AG09319 (cell line): ENCODE results near the gene CMC4.

Experiments used
- DNase-seq: peaks from one replicate; pipeline ENCODE4 v3.0.0-alpha.2; 2010; ENCODE audit warnings: low read depth; ENCODE audit errors: extremely low read depth
- CTCF ChIP-seq: IDR thresholded peaks from 2 replicates; pipeline ENCODE4 v1.5.1; 2011; ENCODE audit warnings: low read depth, mild to moderate bottlenecking, inconsistent platforms, low read length, moderate library complexity

The CMC4 gene

DNA sequence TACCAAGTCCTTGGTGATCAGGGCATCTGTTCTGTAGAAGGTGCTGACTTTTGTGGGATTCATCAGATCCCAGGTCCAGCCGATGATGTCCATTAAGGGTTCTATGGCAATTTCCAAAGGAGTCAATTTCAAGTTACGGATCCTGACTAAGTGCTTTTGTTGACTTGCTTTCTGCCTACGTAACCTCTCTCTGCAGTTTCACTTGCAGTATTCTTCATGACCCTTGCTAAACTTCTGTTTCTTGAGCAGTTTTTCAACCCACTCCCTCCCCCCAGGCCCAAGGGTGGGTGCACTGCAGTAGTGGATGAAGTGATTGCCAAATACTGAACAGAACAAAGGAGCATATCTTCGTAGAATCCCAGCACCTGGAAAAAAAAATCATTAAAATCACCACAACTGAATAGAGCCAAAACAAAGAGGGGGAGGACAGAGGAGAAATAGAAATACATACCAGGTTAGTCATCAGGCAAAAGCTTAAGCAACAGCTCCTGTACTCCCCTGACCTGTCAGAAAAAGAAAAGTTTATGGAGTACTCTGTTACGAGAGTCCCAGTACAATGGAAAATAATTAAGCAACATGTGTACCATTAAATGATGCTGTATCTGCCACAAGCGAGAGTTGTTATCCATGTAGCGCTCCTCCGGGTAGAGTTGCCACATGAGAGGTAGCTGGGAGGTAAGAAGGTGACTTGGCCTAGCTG lies 5.8 kb downstream of the CMC4 start:
- DNase-seq, result no peak
- no peak for TF ChIP-seq CTCF

GRCh38 chrX:155061760-155062159 lies 9.2 kb downstream of the CMC4 start:
- DNase-seq, result no peak
- no peak for TF ChIP-seq CTCF

- peak; percentile 30 for DNase-seq
- TF ChIP-seq CTCF, result peak; percentile 67
Observed at GRCh38 chrX:155056877-155057792, 13.8 kb downstream of the CMC4 start.

GRCh38 chrX:155056471-155056870 lies 14.5 kb downstream of the CMC4 start:
- TF ChIP-seq CTCF, result no peak
- no peak for DNase-seq

DNA sequence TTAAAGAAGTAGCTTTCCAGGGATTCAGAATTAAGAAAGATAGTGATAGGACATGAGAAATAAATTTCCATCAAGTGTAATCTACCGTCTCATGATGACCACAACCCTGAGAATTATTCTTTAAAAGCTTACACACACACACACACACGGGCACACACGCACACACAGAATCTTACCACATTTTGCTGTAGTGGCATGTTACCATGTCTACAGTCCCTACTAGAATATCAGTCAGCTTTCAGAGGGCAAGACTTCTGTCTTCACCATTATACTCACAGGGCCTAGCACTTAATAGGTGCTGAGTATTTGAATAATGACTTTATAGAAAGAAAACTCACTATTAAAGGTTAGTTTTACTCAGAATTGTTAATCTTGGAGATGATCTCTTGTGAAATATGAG lies 15.4 kb downstream of the CMC4 start:
- DNase-seq, result no peak
- TF ChIP-seq CTCF, result no peak

DNA sequence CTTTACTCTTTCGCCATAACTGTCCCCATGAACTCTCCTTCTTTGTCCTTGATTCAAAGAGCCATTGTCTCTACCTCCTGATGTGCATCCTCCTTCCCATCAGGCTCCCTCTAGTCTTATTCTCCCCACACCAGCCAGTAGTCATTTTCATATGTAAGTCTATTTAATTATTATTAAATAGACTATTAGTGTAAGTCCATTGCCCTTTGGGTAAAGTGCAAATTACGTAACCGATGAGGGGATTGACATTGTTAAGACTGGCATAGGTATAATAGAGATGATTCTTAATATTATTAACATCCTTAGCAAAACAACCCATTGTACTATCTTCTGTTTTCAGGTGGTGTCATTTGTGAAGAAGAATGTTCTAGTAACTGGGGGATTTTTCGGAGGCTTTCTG lies 16.7 kb downstream of the CMC4 start:
- DNase-seq, result no peak
- TF ChIP-seq CTCF, result no peak

GRCh38 chrX:155053656-155054055 lies 17.3 kb downstream of the CMC4 start:
- no peak for TF ChIP-seq CTCF

More at GRCh38 chrX:155053656-155054055, 17.3 kb downstream of the CMC4 start:
- DNase-seq, result no peak
